Measurements from ENCODE around the gene NRXN3. TPM values are rescaled to one million over a fixed set of nuclear protein-coding genes. Genes with fewer than 3 reads are reported as not detected.

The NRXN3 gene
- total RNA-seq, 1 experiment from 2014 or later = 1.1 TPM

DNA sequence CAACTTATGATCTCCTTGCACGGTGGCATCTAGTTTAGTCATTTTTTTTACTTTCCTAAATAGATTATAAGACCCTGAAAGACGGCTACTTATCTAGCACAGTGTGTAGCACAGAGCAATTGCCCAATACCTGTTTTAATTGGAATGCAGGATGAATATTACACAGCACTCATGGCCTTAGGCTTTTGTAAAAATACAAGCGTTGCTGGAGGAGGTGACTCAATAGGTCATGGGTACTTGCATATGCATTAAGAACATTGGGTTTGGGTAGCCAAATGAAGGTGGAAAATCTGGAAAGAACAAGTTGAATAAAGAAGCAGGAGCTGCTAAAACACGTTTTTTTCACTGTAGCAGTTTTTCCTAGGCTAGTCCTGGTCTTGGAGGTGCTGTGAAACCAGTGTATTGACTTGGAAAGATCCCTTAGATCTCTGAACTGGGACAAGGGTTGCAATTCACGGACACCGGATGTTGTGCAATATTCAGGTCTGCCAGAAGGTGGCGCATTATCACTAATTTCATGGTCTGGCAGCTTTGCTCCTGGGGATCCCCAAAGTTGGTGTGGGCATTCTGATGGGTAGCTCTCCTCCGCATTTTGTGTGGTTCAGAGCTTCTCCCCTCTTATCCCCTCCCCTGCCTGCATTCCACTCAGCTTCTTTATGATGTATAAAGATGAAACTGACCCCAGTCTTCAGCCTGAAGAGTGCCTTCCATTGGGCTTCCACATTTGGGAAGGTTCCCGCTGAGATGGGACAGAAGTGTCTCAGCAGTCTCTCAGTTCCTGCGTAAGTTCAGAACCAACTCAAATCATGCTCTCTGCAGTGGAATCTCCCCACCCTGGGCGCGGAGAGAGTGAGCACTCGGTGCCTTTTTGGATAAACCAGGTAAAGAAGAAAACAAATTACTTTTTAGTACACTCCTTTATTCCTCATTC is 278.3 kb downstream of the NRXN3 start:
- TF ChIP-seq, protein P1, sequence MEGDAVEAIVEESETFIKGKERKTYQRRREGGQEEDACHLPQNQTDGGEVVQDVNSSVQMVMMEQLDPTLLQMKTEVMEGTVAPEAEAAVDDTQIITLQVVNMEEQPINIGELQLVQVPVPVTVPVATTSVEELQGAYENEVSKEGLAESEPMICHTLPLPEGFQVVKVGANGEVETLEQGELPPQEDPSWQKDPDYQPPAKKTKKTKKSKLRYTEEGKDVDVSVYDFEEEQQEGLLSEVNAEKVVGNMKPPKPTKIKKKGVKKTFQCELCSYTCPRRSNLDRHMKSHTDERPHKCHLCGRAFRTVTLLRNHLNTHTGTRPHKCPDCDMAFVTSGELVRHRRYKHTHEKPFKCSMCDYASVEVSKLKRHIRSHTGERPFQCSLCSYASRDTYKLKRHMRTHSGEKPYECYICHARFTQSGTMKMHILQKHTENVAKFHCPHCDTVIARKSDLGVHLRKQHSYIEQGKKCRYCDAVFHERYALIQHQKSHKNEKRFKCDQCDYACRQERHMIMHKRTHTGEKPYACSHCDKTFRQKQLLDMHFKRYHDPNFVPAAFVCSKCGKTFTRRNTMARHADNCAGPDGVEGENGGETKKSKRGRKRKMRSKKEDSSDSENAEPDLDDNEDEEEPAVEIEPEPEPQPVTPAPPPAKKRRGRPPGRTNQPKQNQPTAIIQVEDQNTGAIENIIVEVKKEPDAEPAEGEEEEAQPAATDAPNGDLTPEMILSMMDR (conservative IDR thresholded peaks at IDR 0.05; ENCODE audit: low read depth, low read length) = peak; percentile 58
- no peak for TF ChIP-seq EZH2phosphoT487 (IDR thresholded peaks at IDR 0.05; ENCODE audit: borderline replicate concordance, low read length)
- CTCF ChIA-PET = interaction anchor here (0.6 kb wide), 1 partner anchor 118 kb away, joined by 4 read pairs; no protein-coding TSS in a partner anchor
- Histone ChIP-seq H3K27me3 (ENCODE audit: low read length) (no peaks in the 10 kb centered on the region), H3K9me3 (ENCODE audit: low read length) (no peaks in the 10 kb centered on the region; the same call in 1 of the 2 replicates), H3K36me3 (ENCODE audit: low read depth, low read length) (no peaks in the 10 kb centered on the region), H3K4me1 (ENCODE audit: insufficient read depth, low read length) (no peaks in the 10 kb centered on the region), H3K4me3 (ENCODE audit: low read length) (no peak overlapping the region), H3K9me2 (replicated peaks; ENCODE audit: low read length) (no peaks in the 10 kb centered on the region), H3K9ac (ENCODE audit: low read length) (no peak overlapping the region), H3K4me2 (ENCODE audit: low read length) (no peak overlapping the region), H2AFZ (ENCODE audit: low read length) (no peak overlapping the region), H4K20me1 (ENCODE audit: low read length) (no peaks in the 10 kb centered on the region), H3F3A (ENCODE audit: low read length, unreplicated experiment) (no peaks in the 10 kb centered on the region), H3K27ac (ENCODE audit: low read length) (no peak overlapping the region), H3K79me2 (ENCODE audit: low read length) (no peaks in the 10 kb centered on the region)
- BruUV-seq (replicated peaks) = no TSS peak
- POLR2A ChIA-PET (ENCODE audit: unreplicated experiment) = no interaction called here
- intact Hi-C loops (cut with micrococcal nuclease) = no loop called here
- DNase-seq = peak; percentile 28
- ATAC-seq = no peak

DNA sequence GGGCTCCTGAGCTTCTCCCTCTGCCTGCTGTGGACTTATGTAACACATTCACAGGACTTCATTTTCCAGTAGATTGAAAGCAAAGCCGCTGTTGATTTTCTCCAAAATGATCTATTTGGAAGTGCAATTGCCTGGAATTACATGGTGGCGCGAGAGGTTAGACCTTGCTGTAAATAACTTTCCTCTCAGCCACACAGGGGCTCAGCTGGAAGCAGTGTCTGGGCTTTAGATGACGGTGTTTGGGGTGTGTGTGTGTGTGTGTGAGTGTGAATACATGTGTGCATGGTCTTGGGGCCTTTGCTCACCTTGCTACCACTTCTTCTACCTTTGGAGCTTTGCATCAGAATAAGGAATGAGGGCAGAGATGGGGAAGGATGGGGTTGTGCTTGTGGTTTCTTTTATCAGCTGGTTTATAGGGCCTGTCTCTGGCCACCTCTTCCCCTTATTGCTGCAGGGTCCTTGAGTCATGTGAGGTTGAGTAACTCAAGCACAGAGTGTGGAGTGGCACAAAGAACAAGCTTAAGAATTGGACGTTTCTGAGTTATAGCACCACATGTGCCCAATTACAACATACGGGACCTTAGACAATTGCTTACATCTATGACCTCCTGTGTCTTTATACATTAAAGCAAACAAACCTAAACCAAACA is 280.6 kb downstream of the NRXN3 start:
- no peak for TF ChIP-seq EZH2 (IDR thresholded peaks at IDR 0.05; ENCODE audit: low read length, unreplicated experiment)
- TF ChIP-seq, protein P1 (conservative IDR thresholded peaks at IDR 0.05; ENCODE audit: low read depth, low read length) = no peak
- TF ChIP-seq EZH2phosphoT487 (IDR thresholded peaks at IDR 0.05; ENCODE audit: borderline replicate concordance, low read length) = no peak
- Histone ChIP-seq H3K79me2 (ENCODE audit: low read length) (no peaks in the 10 kb centered on the region), H3K4me3 (ENCODE audit: low read length) (no peak overlapping the region), H3F3A (ENCODE audit: low read length, unreplicated experiment) (no peaks in the 10 kb centered on the region), H3K27me3 (ENCODE audit: low read length) (no peaks in the 10 kb centered on the region), H3K9me2 (replicated peaks; ENCODE audit: low read length) (no peaks in the 10 kb centered on the region), H3K9ac (ENCODE audit: low read length) (no peak overlapping the region), H3K27ac (ENCODE audit: low read length) (no peak overlapping the region), H4K20me1 (ENCODE audit: low read length) (no peaks in the 10 kb centered on the region), H3K36me3 (ENCODE audit: low read depth, low read length) (no peaks in the 10 kb centered on the region), H3K4me2 (ENCODE audit: low read length) (no peak overlapping the region), H2AFZ (ENCODE audit: low read length) (no peak overlapping the region), H3K9me3 (ENCODE audit: low read length) (no peaks in the 10 kb centered on the region; the same call in 1 of the 2 replicates), H3K4me1 (ENCODE audit: insufficient read depth, low read length) (no peaks in the 10 kb centered on the region)
- BruUV-seq (replicated peaks) = no TSS peak
- intact Hi-C loops (cut with micrococcal nuclease) = no loop called here
- DNase-seq = no peak
- no peak for ATAC-seq
- ChIA-PET CTCF (no interaction called here), POLR2A (ENCODE audit: unreplicated experiment) (no interaction called here)

DNA sequence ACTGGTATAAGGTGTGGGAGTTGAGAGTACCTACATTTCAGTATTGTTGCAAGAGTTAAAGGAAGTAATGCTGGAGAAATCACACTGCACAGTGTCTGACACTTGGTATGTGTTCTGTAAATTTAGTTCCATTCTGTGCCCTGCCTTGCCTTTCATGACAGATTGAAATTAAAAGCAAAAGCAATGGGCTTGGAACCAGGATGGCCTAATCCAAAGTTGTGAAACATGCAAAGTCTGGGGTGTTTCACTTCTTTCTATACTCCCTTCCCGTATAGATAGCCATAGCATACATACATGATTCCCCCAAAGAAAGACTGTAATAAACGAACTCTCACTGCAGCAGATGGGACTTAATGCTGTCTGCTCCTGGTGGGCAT is 281.1 kb downstream of the NRXN3 start:
- no peak overlapping the region for H3K4me3 ChIP-seq (ENCODE audit: low read length)
- no peaks in the 10 kb centered on the region for H3F3A ChIP-seq (ENCODE audit: low read length, unreplicated experiment)
- BruUV-seq (replicated peaks) = no TSS peak
- H3K27ac ChIP-seq (ENCODE audit: low read length) = no peak overlapping the region
- ChIA-PET CTCF (no interaction called here), POLR2A (ENCODE audit: unreplicated experiment) (no interaction called here)
- no peaks in the 10 kb centered on the region for H3K36me3 ChIP-seq (ENCODE audit: low read depth, low read length)
- H3K9me3 ChIP-seq (ENCODE audit: low read length) = no peaks in the 10 kb centered on the region; the same call in 1 of the 2 replicates
- no peak overlapping the region for H2AFZ ChIP-seq (ENCODE audit: low read length)
- ATAC-seq = no peak
- no peak overlapping the region for H3K9ac ChIP-seq (ENCODE audit: low read length)
- H3K4me2 ChIP-seq (ENCODE audit: low read length) = no peak overlapping the region
- H3K27me3 ChIP-seq (ENCODE audit: low read length) = no peaks in the 10 kb centered on the region
- no peaks in the 10 kb centered on the region for H3K9me2 ChIP-seq (replicated peaks; ENCODE audit: low read length)
- TF ChIP-seq EZH2 (IDR thresholded peaks at IDR 0.05; ENCODE audit: low read length, unreplicated experiment) (no peak), EZH2phosphoT487 (IDR thresholded peaks at IDR 0.05; ENCODE audit: borderline replicate concordance, low read length) (no peak)
- TF ChIP-seq, protein P1 (conservative IDR thresholded peaks at IDR 0.05; ENCODE audit: low read depth, low read length) = no peak
- no peaks in the 10 kb centered on the region for H4K20me1 ChIP-seq (ENCODE audit: low read length)
- H3K4me1 ChIP-seq (ENCODE audit: insufficient read depth, low read length) = no peaks in the 10 kb centered on the region
- DNase-seq = no peak
- intact Hi-C loops (cut with micrococcal nuclease) = no loop called here
- H3K79me2 ChIP-seq (ENCODE audit: low read length) = no peaks in the 10 kb centered on the region
